Fibroblast of the aortic adventitia (primary cell): ENCODE data around the gene IER2. TPM values are rescaled to one million over a fixed set of nuclear protein-coding genes. Genes with fewer than 3 reads are reported as not detected.
"Not testable (repeated sequence)": the region's sequence is repeated elsewhere in the genome, so short reads cannot be mapped to it uniquely, and the experiment has no call there.

ENCODE experiments used
- DNase-seq: peaks from one replicate; pipeline ENCODE4 v3.0.0-alpha.2; 2010; ENCODE audit warnings: low read depth
- H3K4me3 ChIP-seq: 2 replicates; pipeline ENCODE4 v1.5.1; 2011; ENCODE audit warnings: low read depth, mild to moderate bottlenecking, control low read depth, low read length, moderate library complexity
- total RNA-seq: library from RNA; depleted of rRNA; stranded (reverse); fragments of >200 nt; gene quantifications from 2 replicates; pipeline ENCODE4 v1.2.3, GENCODE V29; 2012; ENCODE audit warnings: low replicate concordance
- TF ChIP-seq, protein P1 (sequence below): IDR thresholded peaks from 2 replicates; pipeline ENCODE4 v1.5.1; 2011; ENCODE audit warnings: mild to moderate bottlenecking, low read length, control low read depth, inconsistent platforms; ENCODE audit not compliant: insufficient read depth

The IER2 gene
- total RNA-seq, 1 donor = 20.3 TPM

DNA sequence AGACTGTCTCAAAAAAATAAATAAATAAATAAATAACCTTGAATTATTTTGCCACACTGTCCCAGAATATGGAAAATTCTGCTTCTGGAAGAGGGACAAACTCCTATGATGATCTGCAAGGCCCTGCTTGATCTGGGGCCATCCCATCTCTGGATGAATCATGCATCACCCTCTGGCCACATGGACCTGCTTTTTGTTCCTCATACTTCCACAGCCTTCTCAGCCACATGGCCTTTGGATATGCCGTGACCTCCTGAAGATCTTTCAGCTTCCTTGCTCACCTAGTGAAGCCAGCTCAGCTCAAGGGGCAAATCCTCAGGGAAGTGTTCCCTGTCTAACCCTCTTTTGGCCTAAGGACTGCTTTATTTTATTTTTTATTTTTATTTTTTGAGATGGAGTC lies 10.3 kb downstream of the IER2 start:
- DNase-seq = peak; percentile 63
- TF ChIP-seq, protein P1, sequence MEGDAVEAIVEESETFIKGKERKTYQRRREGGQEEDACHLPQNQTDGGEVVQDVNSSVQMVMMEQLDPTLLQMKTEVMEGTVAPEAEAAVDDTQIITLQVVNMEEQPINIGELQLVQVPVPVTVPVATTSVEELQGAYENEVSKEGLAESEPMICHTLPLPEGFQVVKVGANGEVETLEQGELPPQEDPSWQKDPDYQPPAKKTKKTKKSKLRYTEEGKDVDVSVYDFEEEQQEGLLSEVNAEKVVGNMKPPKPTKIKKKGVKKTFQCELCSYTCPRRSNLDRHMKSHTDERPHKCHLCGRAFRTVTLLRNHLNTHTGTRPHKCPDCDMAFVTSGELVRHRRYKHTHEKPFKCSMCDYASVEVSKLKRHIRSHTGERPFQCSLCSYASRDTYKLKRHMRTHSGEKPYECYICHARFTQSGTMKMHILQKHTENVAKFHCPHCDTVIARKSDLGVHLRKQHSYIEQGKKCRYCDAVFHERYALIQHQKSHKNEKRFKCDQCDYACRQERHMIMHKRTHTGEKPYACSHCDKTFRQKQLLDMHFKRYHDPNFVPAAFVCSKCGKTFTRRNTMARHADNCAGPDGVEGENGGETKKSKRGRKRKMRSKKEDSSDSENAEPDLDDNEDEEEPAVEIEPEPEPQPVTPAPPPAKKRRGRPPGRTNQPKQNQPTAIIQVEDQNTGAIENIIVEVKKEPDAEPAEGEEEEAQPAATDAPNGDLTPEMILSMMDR = no peak

GRCh38 chr19:13162724-13163608 lies 12.8 kb downstream of the IER2 start:
- TF ChIP-seq, protein P1 = no peak
- peak; percentile 99 for DNase-seq
- H3K4me3 ChIP-seq = peak overlapping the region; percentile 44

More for the DNA sequence above, 10.3 kb downstream of the IER2 start:
- no peak overlapping the region for H3K4me3 ChIP-seq

GRCh38 chr19:13163609-13164342 lies 13.6 kb downstream of the IER2 start:
- peak overlapping the region; percentile 41 for H3K4me3 ChIP-seq
- DNase-seq = peak; percentile 81
- TF ChIP-seq, protein P1 = no peak

DNA sequence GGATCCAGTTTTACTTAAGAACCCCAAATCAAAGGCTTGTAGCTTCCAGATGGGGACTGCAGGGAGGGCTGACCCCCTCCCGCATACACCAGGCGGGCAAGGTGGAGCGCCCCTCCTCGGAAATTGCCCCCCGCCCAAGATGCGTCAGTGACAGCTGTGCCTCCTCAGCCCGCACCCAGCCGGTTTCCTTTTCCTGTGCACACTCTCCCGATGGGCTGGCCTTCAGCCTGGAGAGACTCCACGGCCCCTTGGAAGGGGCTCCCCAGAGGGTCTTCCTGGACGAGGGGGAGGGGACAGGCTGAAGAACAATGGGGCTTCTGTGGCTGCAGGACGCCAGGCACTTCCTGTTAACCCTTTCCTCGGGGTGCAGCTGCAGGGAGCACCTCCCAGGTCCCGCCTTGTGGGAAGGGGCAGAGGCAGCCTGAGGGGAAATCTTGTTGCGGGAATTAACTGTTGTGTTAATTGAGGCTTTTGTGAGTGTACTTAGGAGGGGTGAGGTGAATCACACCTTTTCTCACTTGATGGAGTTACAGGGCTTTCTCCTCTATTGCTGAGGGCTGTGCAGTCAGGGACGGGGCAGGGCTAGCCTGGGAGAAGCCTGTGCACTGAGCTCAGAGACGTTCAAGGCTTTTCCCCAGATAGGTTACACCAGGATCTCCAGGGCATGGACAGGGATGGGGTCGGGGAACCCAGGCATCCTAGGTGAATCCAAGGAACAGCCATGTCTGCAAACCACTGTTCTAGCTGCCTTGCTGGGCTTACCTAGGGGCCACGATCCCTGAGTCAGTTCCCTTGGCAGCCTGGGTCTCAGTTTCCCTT lies 14.3 kb downstream of the IER2 start:
- DNase-seq = peak; percentile 45
- H3K4me3 ChIP-seq = peak overlapping the region; percentile 22
- TF ChIP-seq, protein P1 = no peak

- TF ChIP-seq, protein P1 = no peak
- no peak for DNase-seq
- no peak overlapping the region for H3K4me3 ChIP-seq
Observed at GRCh38 chr19:13165162-13165997, 15.2 kb downstream of the IER2 start.

DNA sequence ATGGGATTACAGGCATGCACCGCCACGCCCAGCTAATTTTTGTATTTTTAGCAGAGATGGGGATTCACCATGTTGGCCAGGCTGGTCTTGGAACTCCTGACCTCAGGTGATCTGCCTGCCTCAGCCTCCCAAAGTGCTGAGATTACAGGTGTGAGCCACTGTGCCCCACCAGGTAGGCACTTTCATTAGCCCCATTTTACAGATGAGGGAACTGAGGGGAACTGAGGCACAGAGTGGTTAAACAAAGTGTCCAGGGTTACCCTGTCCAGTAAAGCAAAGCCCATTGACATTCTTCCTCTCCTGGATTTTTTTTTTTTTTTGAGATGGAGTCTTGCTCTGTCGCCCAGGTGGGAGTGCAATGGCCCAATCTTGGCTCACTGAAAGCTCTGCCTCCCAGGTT lies 15.9 kb downstream of the IER2 start:
- not testable (repeated sequence) for DNase-seq, H3K4me3 ChIP-seq
